Choroid plexus epithelial cell (primary cell): ENCODE measurements around the gene SLC26A8.

Experiments used
- DNase-seq: peaks from one replicate; pipeline ENCODE4 v3.0.0-alpha.2; 2010; ENCODE audit warnings: low read depth
- H3K4me3 ChIP-seq: 2 replicates; pipeline ENCODE4 v1.5.1; 2011; ENCODE audit warnings: low read depth, mild to moderate bottlenecking, control low read depth, low read length, moderate library complexity
- CTCF ChIP-seq: conservative IDR thresholded peaks from 2 replicates; pipeline ENCODE4 v1.5.1; 2011; ENCODE audit warnings: low read depth, mild to moderate bottlenecking, control low read depth, inconsistent platforms, low read length, moderate library complexity

Gene SLC26A8

GRCh38 chr6:36023996-36024795, at the start of gene SLC26A8:
Gene SLC26A8 (minus strand): TSS chr6:36024641. CDS start chr6:36019707, 4,934 bp downstream.
- no peak for DNase-seq
- TF ChIP-seq CTCF = no peak
- H3K4me3 ChIP-seq = peak within 1 kb of the TSS; percentile 31

- no peak overlapping the region for H3K4me3 ChIP-seq
- no peak for TF ChIP-seq CTCF
- DNase-seq = no peak
Observed at GRCh38 chr6:36073587-36073986, 49.1 kb upstream of the SLC26A8 start.

GRCh38 chr6:36072681-36073080, 48.2 kb upstream of the SLC26A8 start:
- no peak for TF ChIP-seq CTCF
- no peak overlapping the region for H3K4me3 ChIP-seq
- no peak for DNase-seq

GRCh38 chr6:36071714-36072113, 47.3 kb upstream of the SLC26A8 start:
- no peak for TF ChIP-seq CTCF
- DNase-seq = no peak
- no peak overlapping the region for H3K4me3 ChIP-seq

GRCh38 chr6:36071281-36071680, 46.8 kb upstream of the SLC26A8 start:
- H3K4me3 ChIP-seq = no peak overlapping the region
- no peak for DNase-seq
- TF ChIP-seq CTCF = no peak

GRCh38 chr6:36070252-36070651, 45.8 kb upstream of the SLC26A8 start:
- DNase-seq = no peak
- no peak for TF ChIP-seq CTCF
- no peak overlapping the region for H3K4me3 ChIP-seq

- no peak for DNase-seq
- no peak for TF ChIP-seq CTCF
- H3K4me3 ChIP-seq = no peak overlapping the region
Observed at GRCh38 chr6:36069573-36069972, 45.1 kb upstream of the SLC26A8 start.
